Activated CD8-positive, alpha-beta memory T cell treated with anti-CD3 and anti-CD28 coated beads, Interleukin-2, amount 50 U/mL, for 1 hour (primary cell): ENCODE measurements around the gene PIGV.

Experiments
- DNase-seq: peaks from one replicate; pipeline ENCODE4 v3.0.0-alpha.2; 2020; ENCODE audit errors: extremely low read depth

The PIGV gene

GRCh38 chr1:26787706-26788514 is at the start of gene PIGV:
Gene PIGV, plus strand, starts transcription at chr1:26787950. Its CDS starts 2,866 bp downstream, at chr1:26790816.
- peak; percentile 55 for DNase-seq

- DNase-seq, result no peak
Measured at GRCh38 chr1:26739329-26739914, 48.3 kb upstream of the PIGV start.

- DNase-seq, result no peak
Measured at GRCh38 chr1:26740023-26740634, 47.6 kb upstream of the PIGV start.

GRCh38 chr1:26740952-26741351 is 46.8 kb upstream of the PIGV start:
- no peak for DNase-seq

GRCh38 chr1:26743426-26744059 is 44.2 kb upstream of the PIGV start:
- DNase-seq, result no peak

- DNase-seq, result peak; percentile 78
Measured at GRCh38 chr1:26744075-26744959, 43.4 kb upstream of the PIGV start.

GRCh38 chr1:26745191-26745590 is 42.6 kb upstream of the PIGV start:
- DNase-seq, result no peak

- no peak for DNase-seq
Measured at GRCh38 chr1:26747048-26747447, 40.7 kb upstream of the PIGV start.

GRCh38 chr1:26748351-26748750 is 39.4 kb upstream of the PIGV start:
- no peak for DNase-seq

- DNase-seq, result no peak
Measured at GRCh38 chr1:26749458-26749857, 38.3 kb upstream of the PIGV start.

GRCh38 chr1:26750428-26750827 is 37.3 kb upstream of the PIGV start:
- DNase-seq, result no peak

GRCh38 chr1:26752519-26752918 is 35.2 kb upstream of the PIGV start:
- DNase-seq, result no peak

- DNase-seq, result no peak
Measured at GRCh38 chr1:26754086-26754874, 33.5 kb upstream of the PIGV start.

GRCh38 chr1:26758358-26758757 is 29.4 kb upstream of the PIGV start:
- DNase-seq, result no peak

GRCh38 chr1:26759531-26759930 is 28.2 kb upstream of the PIGV start:
- no peak for DNase-seq

GRCh38 chr1:26761217-26761616 is 26.5 kb upstream of the PIGV start:
- no peak for DNase-seq

- no peak for DNase-seq
Measured at GRCh38 chr1:26767714-26768113, 20.0 kb upstream of the PIGV start.

GRCh38 chr1:26768755-26769154 is 19.0 kb upstream of the PIGV start:
- no peak for DNase-seq

GRCh38 chr1:26771285-26771642 is 16.5 kb upstream of the PIGV start:
- no peak for DNase-seq

- no peak for DNase-seq
Measured at GRCh38 chr1:26771643-26772321, 16.0 kb upstream of the PIGV start.
